Temporal lobe (tissue), 1 donor: ENCODE measurements around the gene ARHGDIB. TPM values are rescaled to one million over a fixed set of nuclear protein-coding genes. Genes with fewer than 3 reads are reported as not detected.

ENCODE experiments used
- total RNA-seq: library from RNA; depleted of rRNA; stranded (reverse); fragments of >200 nt; gene quantifications from one replicate; pipeline ENCODE4 v1.2.3, GENCODE V29; 2014

Gene ARHGDIB
- total RNA-seq, 1 donor from 2014 or later = 9.3 TPM

Other genes with a start within 250 kb of the ARHGDIB start
- gene WBP11, start 158.1 kb downstream of the ARHGDIB start, total RNA-seq = 17.0 TPM
- 1.2 TPM for gene C12orf60, start 157.9 kb downstream of the ARHGDIB start, total RNA-seq
- gene SMCO3, start 147.4 kb downstream of the ARHGDIB start, total RNA-seq = not detected
- gene ART4, start 118.1 kb downstream of the ARHGDIB start, total RNA-seq = 0.25 TPM
- gene MGP, start 75.7 kb downstream of the ARHGDIB start, total RNA-seq = 12.0 TPM
- not detected for gene ERP27, start 23.1 kb downstream of the ARHGDIB start, total RNA-seq
- gene PDE6H, start 11.4 kb upstream of the ARHGDIB start, total RNA-seq = 0.49 TPM